SK-N-SH treated with all-trans-retinoic acid at 6 μM for 48 hours (cell line): ENCODE measurements around the gene RAB11B.

Source experiments
- ATAC-seq: fragments of 200-7000 bp; cut with Tn5 transposase; 3 replicates; pipeline ENCODE4 v1.9.1; 2020; ENCODE audit warnings: mild to moderate bottlenecking, moderate library complexity
- ARNTL ChIP-seq: fragments of 450-650 bp; formaldehyde crosslinking; IDR thresholded peaks from 2 replicates; pipeline ENCODE4 v1.5.0; 2020; ENCODE audit warnings: low read depth, mild to moderate bottlenecking, moderate library complexity, borderline replicate concordance
- BACH2 ChIP-seq: fragments of 250-450 bp; sonication (Bioruptor Pico); IDR thresholded peaks from 2 replicates; pipeline ENCODE4 v1.9.0; 2021; ENCODE audit warnings: mild to moderate bottlenecking, borderline replicate concordance
- ESRRG ChIP-seq: fragments of 250-450 bp; sonication (Bioruptor Pico); IDR thresholded peaks from 2 replicates; pipeline ENCODE4 v1.6.1; 2021; ENCODE audit warnings: mild to moderate bottlenecking
- GLIS3 ChIP-seq: fragments of 250-450 bp; sonication (Bioruptor Pico); IDR thresholded peaks from 2 replicates; pipeline ENCODE4 v1.5.0; 2020; ENCODE audit warnings: mild to moderate bottlenecking, moderate library complexity
- PPARA ChIP-seq: fragments of 250-450 bp; sonication (Bioruptor Pico); IDR thresholded peaks from 2 replicates; pipeline ENCODE4 v1.5.0; 2020; ENCODE audit warnings: mild to moderate bottlenecking, borderline replicate concordance
- RARB ChIP-seq: fragments of 250-450 bp; sonication (Bioruptor Pico); IDR thresholded peaks from 2 replicates; pipeline ENCODE4 v1.8.0; 2021; ENCODE audit warnings: mild to moderate bottlenecking, moderate library complexity
- SNAI2 ChIP-seq: fragments of 250-450 bp; sonication (Bioruptor Pico); IDR thresholded peaks from 2 replicates; pipeline ENCODE4 v1.5.0; 2020; ENCODE audit warnings: mild to moderate bottlenecking, moderate library complexity
- TCF4 ChIP-seq: fragments of 250-450 bp; sonication (Bioruptor Pico); IDR thresholded peaks from 2 replicates; pipeline ENCODE4 v1.8.0; 2021; ENCODE audit warnings: mild to moderate bottlenecking, moderate library complexity, borderline replicate concordance
- ZFP3 ChIP-seq: fragments of 250-450 bp; sonication (Bioruptor Pico); IDR thresholded peaks from 2 replicates; pipeline ENCODE4 v1.5.0; 2020; ENCODE audit warnings: mild to moderate bottlenecking, moderate library complexity
- ZFP30 ChIP-seq: fragments of 450-650 bp; formaldehyde crosslinking; IDR thresholded peaks from 2 replicates; pipeline ENCODE4 v1.5.0; 2022; ENCODE audit warnings: mild to moderate bottlenecking, moderate library complexity
- ZNF565 ChIP-seq: fragments of 450-650 bp; formaldehyde crosslinking; conservative IDR thresholded peaks from 2 replicates; pipeline ENCODE4 v1.5.0; 2020; ENCODE audit warnings: low read depth, mild to moderate bottlenecking, moderate library complexity
- ZNF70 ChIP-seq: fragments of 450-650 bp; formaldehyde crosslinking; IDR thresholded peaks from 2 replicates; pipeline ENCODE4 v1.5.0; 2020; ENCODE audit warnings: mild to moderate bottlenecking, moderate library complexity
- ZNF8 ChIP-seq: fragments of 450-650 bp; formaldehyde crosslinking; IDR thresholded peaks from 2 replicates; pipeline ENCODE4 v1.5.0; 2020; ENCODE audit warnings: mild to moderate bottlenecking, moderate library complexity
- TF ChIP-seq, protein P1 (sequence below): fragments of 250-450 bp; sonication (Bioruptor Pico); IDR thresholded peaks from 2 replicates; pipeline ENCODE4 v1.5.1; 2021; ENCODE audit warnings: mild to moderate bottlenecking, moderate library complexity
- TF ChIP-seq, protein P2 (sequence below): fragments of 250-450 bp; sonication (Bioruptor Pico); IDR thresholded peaks from 2 replicates; pipeline ENCODE4 v1.8.0; 2020; ENCODE audit warnings: mild to moderate bottlenecking, moderate library complexity, borderline replicate concordance
- TF ChIP-seq, protein P3 (sequence below): fragments of 250-450 bp; sonication (Bioruptor Pico); IDR thresholded peaks from 2 replicates; pipeline ENCODE4 v1.5.1; 2020; ENCODE audit warnings: low read depth, mild to moderate bottlenecking, moderate library complexity
- TF ChIP-seq, protein P4 (sequence below): fragments of 250-450 bp; sonication (Bioruptor Pico); IDR thresholded peaks from 2 replicates; pipeline ENCODE4 v1.5.0; 2020; ENCODE audit warnings: mild to moderate bottlenecking, moderate library complexity

RAB11B gene

DNA sequence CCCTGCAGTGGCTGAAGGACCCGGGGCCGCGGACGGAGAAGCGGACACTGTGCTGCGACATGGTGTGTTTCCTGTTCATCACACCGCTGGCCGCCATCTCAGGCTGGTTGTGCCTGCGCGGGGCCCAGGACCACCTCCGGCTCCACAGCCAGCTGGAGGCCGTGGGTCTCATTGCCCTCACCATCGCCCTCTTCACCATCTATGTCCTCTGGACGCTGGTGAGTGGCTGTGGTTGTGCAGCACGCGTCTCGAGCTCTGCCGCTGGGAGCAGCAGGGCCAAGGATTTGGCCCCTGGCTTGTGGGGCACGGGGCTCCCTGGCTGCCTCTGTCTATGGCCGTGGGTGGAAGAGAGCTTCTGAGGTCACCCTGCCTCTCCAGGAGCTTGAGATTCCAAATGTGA is 40.5 kb downstream of the RAB11B start:
- TF ChIP-seq, protein P1, sequence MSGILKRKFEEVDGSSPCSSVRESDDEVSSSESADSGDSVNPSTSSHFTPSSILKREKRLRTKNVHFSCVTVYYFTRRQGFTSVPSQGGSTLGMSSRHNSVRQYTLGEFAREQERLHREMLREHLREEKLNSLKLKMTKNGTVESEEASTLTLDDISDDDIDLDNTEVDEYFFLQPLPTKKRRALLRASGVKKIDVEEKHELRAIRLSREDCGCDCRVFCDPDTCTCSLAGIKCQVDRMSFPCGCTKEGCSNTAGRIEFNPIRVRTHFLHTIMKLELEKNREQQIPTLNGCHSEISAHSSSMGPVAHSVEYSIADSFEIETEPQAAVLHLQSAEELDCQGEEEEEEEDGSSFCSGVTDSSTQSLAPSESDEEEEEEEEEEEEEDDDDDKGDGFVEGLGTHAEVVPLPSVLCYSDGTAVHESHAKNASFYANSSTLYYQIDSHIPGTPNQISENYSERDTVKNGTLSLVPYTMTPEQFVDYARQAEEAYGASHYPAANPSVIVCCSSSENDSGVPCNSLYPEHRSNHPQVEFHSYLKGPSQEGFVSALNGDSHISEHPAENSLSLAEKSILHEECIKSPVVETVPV (CRISPR knock-in tag), result no peak
- TF ChIP-seq SNAI2 (CRISPR knock-in tag) (no peak), ZNF8 (CRISPR knock-in tag) (no peak), BACH2 (CRISPR knock-in tag) (no peak), ZFP3 (no peak), RARB (CRISPR knock-in tag) (no peak), PPARA (no peak), ZNF565 (CRISPR knock-in tag) (no peak), TCF4 (CRISPR knock-in tag) (no peak), ESRRG (CRISPR knock-in tag) (no peak)
- TF ChIP-seq, protein P2, sequence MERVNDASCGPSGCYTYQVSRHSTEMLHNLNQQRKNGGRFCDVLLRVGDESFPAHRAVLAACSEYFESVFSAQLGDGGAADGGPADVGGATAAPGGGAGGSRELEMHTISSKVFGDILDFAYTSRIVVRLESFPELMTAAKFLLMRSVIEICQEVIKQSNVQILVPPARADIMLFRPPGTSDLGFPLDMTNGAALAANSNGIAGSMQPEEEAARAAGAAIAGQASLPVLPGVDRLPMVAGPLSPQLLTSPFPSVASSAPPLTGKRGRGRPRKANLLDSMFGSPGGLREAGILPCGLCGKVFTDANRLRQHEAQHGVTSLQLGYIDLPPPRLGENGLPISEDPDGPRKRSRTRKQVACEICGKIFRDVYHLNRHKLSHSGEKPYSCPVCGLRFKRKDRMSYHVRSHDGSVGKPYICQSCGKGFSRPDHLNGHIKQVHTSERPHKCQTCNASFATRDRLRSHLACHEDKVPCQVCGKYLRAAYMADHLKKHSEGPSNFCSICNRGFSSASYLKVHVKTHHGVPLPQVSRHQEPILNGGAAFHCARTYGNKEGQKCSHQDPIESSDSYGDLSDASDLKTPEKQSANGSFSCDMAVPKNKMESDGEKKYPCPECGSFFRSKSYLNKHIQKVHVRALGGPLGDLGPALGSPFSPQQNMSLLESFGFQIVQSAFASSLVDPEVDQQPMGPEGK (CRISPR knock-in tag), result no peak
- TF ChIP-seq, protein P3, sequence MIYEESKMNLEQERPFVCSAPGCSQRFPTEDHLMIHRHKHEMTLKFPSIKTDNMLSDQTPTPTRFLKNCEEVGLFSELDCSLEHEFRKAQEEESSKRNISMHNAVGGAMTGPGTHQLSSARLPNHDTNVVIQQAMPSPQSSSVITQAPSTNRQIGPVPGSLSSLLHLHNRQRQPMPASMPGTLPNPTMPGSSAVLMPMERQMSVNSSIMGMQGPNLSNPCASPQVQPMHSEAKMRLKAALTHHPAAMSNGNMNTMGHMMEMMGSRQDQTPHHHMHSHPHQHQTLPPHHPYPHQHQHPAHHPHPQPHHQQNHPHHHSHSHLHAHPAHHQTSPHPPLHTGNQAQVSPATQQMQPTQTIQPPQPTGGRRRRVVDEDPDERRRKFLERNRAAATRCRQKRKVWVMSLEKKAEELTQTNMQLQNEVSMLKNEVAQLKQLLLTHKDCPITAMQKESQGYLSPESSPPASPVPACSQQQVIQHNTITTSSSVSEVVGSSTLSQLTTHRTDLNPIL (CRISPR knock-in tag), result no peak
- TF ChIP-seq, protein P4, sequence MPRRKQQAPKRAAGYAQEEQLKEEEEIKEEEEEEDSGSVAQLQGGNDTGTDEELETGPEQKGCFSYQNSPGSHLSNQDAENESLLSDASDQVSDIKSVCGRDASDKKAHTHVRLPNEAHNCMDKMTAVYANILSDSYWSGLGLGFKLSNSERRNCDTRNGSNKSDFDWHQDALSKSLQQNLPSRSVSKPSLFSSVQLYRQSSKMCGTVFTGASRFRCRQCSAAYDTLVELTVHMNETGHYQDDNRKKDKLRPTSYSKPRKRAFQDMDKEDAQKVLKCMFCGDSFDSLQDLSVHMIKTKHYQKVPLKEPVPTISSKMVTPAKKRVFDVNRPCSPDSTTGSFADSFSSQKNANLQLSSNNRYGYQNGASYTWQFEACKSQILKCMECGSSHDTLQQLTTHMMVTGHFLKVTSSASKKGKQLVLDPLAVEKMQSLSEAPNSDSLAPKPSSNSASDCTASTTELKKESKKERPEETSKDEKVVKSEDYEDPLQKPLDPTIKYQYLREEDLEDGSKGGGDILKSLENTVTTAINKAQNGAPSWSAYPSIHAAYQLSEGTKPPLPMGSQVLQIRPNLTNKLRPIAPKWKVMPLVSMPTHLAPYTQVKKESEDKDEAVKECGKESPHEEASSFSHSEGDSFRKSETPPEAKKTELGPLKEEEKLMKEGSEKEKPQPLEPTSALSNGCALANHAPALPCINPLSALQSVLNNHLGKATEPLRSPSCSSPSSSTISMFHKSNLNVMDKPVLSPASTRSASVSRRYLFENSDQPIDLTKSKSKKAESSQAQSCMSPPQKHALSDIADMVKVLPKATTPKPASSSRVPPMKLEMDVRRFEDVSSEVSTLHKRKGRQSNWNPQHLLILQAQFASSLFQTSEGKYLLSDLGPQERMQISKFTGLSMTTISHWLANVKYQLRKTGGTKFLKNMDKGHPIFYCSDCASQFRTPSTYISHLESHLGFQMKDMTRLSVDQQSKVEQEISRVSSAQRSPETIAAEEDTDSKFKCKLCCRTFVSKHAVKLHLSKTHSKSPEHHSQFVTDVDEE, result no peak
- no peak for ATAC-seq

DNA sequence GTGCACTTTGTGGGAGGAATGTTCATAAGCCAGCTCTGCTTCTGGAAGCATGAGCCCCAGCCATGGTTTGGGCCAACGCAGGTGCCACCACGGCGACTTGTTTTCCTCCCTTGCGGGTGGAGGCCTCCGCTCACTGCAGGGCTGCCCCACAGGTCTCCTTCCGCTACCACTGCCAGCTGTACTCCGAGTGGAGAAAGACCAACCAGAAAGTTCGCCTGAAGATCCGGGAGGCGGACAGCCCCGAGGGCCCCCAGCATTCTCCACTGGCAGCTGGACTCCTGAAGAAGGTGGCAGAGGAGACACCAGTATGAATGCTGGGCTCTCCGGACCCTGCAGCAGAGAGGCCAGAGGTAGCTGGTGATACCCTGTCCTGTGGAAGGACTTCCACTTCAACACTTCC is 48.1 kb downstream of the RAB11B start:
- ATAC-seq, result no peak
- TF ChIP-seq, protein P4, result no peak
- TF ChIP-seq ZFP30 (CRISPR knock-in tag), result no peak
- TF ChIP-seq, protein P1 (CRISPR knock-in tag), result no peak
- TF ChIP-seq PPARA, result no peak

DNA sequence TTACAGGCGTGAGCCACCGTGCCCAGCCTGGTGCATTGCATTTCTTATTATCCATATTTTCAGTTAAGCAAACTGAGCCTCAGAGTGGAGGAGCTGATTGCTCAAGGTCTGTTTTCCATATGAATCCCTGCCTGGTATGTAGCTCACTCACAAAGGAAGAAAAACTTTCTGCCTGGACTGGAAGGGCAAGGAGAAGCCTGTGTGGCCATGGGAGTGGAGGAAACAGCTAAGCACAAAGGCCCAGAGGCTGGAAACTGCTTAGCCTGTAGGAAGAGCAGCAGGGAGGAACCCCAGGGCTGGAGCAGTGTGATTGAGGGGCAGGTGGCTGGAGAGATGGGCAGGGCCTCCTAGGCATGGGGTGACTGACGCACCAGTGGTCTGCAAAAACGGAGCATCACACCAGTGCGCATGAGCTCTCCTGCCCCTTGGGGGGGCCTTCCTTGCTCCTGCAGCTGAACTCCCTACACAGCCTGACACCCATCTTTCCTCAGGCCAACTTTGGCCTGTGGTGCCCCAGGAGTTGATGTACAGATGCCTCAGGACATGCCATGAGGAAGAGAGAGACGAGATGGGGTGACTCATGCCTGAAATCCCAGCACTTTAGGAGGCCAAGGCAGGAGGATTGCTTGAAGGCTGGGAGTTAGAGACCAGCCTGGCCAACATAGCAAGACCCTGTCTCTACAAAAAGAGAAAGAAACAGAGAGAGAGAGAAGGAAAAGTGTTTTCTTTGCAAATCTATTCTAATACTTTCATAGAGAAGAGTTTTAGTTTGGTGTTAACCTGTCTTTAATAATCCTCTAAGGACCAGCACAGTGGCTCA is 51.8 kb downstream of the RAB11B start:
- no peak for ATAC-seq
- no peak for TF ChIP-seq BACH2 (CRISPR knock-in tag)
- TF ChIP-seq SNAI2 (CRISPR knock-in tag), result no peak
- TF ChIP-seq ZFP3, result no peak
- TF ChIP-seq GLIS3 (CRISPR knock-in tag), result no peak
- no peak for TF ChIP-seq RARB (CRISPR knock-in tag)
- no peak for TF ChIP-seq ARNTL (CRISPR knock-in tag)
- TF ChIP-seq ZNF70, result no peak
- TF ChIP-seq, protein P3 (CRISPR knock-in tag), result no peak
- TF ChIP-seq, protein P1 (CRISPR knock-in tag), result no peak
- TF ChIP-seq ZNF565 (CRISPR knock-in tag), result no peak
